H1 (cell line): Measurements from ENCODE around the gene INPP5J. TPM values are rescaled to one million over a fixed set of nuclear protein-coding genes. Genes with fewer than 3 reads are reported as not detected.

Experiments used
- CTCF ChIA-PET: fragments of 300-600 bp; sonication (Branson Sonifier 250); formaldehyde crosslinking; loops from one replicate; lab custom pipeline; 2021; ENCODE audit not compliant: partially characterized antibody; lab: Charles Lee
- POLR2A ChIA-PET: fragments of 300-600 bp; sonication (Branson Sonifier 250); formaldehyde crosslinking; loops from one replicate; lab custom pipeline; 2021; ENCODE audit warnings: inconsistent platforms; ENCODE audit not compliant: partially characterized antibody; lab: Charles Lee
- DNase-seq, 2 experiments: peaks; one replicate each; pipeline versions ENCODE4 v3.0.0 to v3.0.0-alpha.2; 2010 to 2022; ENCODE audit warnings: low spot score in 2 of 2, low read depth in 1 of 2, mixed read lengths in 1 of 2
- FAIRE-seq: peaks from 2 replicates; lab custom pipeline; 2011; peaks lifted over from hg19 to GRCh38; lab: Jason Lieb, UNC
- H2AFZ ChIP-seq: 2 replicates; pipeline ENCODE4 v1.8.1; 2012; ENCODE audit warnings: low read length, inconsistent platforms
- H2AK5ac ChIP-seq: 2 replicates; pipeline ENCODE4 v1.6.1; 2013; ENCODE audit warnings: low read depth, low read length
- H2BK120ac ChIP-seq: replicated peaks from 2 replicates; pipeline ENCODE3; 2013; ENCODE audit warnings: low read depth, low read length, inconsistent platforms
- H2BK12ac ChIP-seq: 2 replicates; pipeline ENCODE4 v1.6.1; 2013; ENCODE audit warnings: low read depth, low read length
- H2BK15ac ChIP-seq: 2 replicates; pipeline ENCODE4 v1.6.1; 2013; ENCODE audit warnings: low read length
- H2BK20ac ChIP-seq: 2 replicates; pipeline ENCODE4 v1.6.1; 2013; ENCODE audit warnings: low read length
- H2BK5ac ChIP-seq: 2 replicates; pipeline ENCODE4 v1.6.1; 2013; ENCODE audit warnings: low read depth, low read length
- H3K14ac ChIP-seq: 2 replicates; pipeline ENCODE4 v1.6.1; 2013; ENCODE audit warnings: inconsistent platforms; ENCODE audit not compliant: insufficient read length
- H3K18ac ChIP-seq: 2 replicates; pipeline ENCODE4 v1.6.1; 2013; ENCODE audit warnings: low read length; ENCODE audit errors: extremely low read depth
- H3K23ac ChIP-seq: 2 replicates; pipeline ENCODE4 v1.6.1; 2013; ENCODE audit warnings: inconsistent platforms; ENCODE audit not compliant: insufficient read length
- H3K23me2 ChIP-seq: 2 replicates; pipeline ENCODE4 v1.6.1; 2013; ENCODE audit warnings: low read depth, low read length
- H3K27ac ChIP-seq: 2 replicates; pipeline ENCODE4 v1.6.1; 2011; ENCODE audit warnings: low read depth, low read length, inconsistent platforms
- H3K27me3 ChIP-seq, 4 experiments: replicated peaks in 1 of 4; 1 replicate in 1 of 4; 2 replicates in 3 of 4; pipeline versions ENCODE4 v1.6.1 to v1.8.1; 2011 to 2013; ENCODE audit warnings: low read length in 3 of 4, mild to moderate bottlenecking in 3 of 4, inconsistent platforms in 2 of 4, mixed read lengths in 2 of 4, moderate library complexity in 1 of 4; ENCODE audit not compliant: control insufficient read depth in 3 of 4, insufficient read depth in 3 of 4; ENCODE audit errors: extremely low read depth in 1 of 4
- H3K36me3 ChIP-seq, 4 experiments: 2 replicates each; pipeline versions ENCODE4 v1.6.1 to v1.8.1; 2011 to 2013; ENCODE audit warnings: mild to moderate bottlenecking in 4 of 4, low read length in 3 of 4, moderate library complexity in 2 of 4, control low read depth in 1 of 4, inconsistent platforms in 1 of 4; ENCODE audit not compliant: insufficient read depth in 4 of 4, control insufficient read depth in 2 of 4
- H3K4ac ChIP-seq: replicated peaks from 2 replicates; pipeline ENCODE3; 2013; ENCODE audit warnings: low read length, low read depth, mixed read lengths, inconsistent platforms; ENCODE audit not compliant: insufficient read length
- H3K4me1 ChIP-seq, 4 experiments: replicated peaks in 1 of 4; 1 replicate in 1 of 4; 2 replicates in 3 of 4; pipeline versions ENCODE4 v1.6.1 to v1.8.1; 2011 to 2013; ENCODE audit warnings: low read length in 3 of 4, inconsistent platforms in 2 of 4, mixed read lengths in 1 of 4; ENCODE audit not compliant: insufficient read depth in 4 of 4, control insufficient read depth in 3 of 4
- H3K4me2 ChIP-seq, 2 experiments: 2 replicates each; pipeline versions ENCODE4 v1.6.1 to v1.8.1; 2011 to 2013; ENCODE audit warnings: low read depth in 2 of 2, low read length in 2 of 2, control low read depth in 1 of 2, inconsistent platforms in 1 of 2, mild to moderate bottlenecking in 1 of 2; ENCODE audit not compliant: insufficient read depth in 1 of 2
- H3K4me3 ChIP-seq, 4 experiments: fragments of 200-600, 300-600 bp in 1 of 4; sonication (generic), shearing (Covaris generic), sonication (Bioruptor Twin) in 1 of 4; 2 replicates each; pipeline versions ENCODE4 v1.5.1 to v1.8.1; 2011 to 2016; ENCODE audit warnings: low read length in 4 of 4, low read depth in 3 of 4, control low read depth in 2 of 4, inconsistent platforms in 2 of 4, mild to moderate bottlenecking in 2 of 4, mixed read lengths in 1 of 4, moderate library complexity in 1 of 4; ENCODE audit not compliant: insufficient read depth in 2 of 4; ENCODE audit errors: extremely low read depth in 1 of 4
- H3K56ac ChIP-seq: replicated peaks from 2 replicates; pipeline ENCODE3; 2013; ENCODE audit warnings: low read depth, mild to moderate bottlenecking, mixed read lengths, low read length, inconsistent platforms; ENCODE audit not compliant: insufficient read length
- H3K79me1 ChIP-seq: 2 replicates; pipeline ENCODE4 v1.6.1; 2013; ENCODE audit warnings: low read depth, low read length, control low read depth
- H3K79me2 ChIP-seq, 2 experiments: 2 replicates each; pipeline versions ENCODE4 v1.6.1 to v1.8.1; 2012 to 2013; ENCODE audit warnings: low read length in 2 of 2, mild to moderate bottlenecking in 2 of 2, inconsistent platforms in 1 of 2; ENCODE audit not compliant: insufficient read depth in 2 of 2, control insufficient read depth in 1 of 2
- H3K9ac ChIP-seq, 4 experiments: replicated peaks in 1 of 4; 1 replicate in 1 of 4; 2 replicates in 3 of 4; pipeline versions ENCODE4 v1.6.1 to v1.8.1; 2011 to 2013; ENCODE audit warnings: low read depth in 3 of 4, low read length in 3 of 4, control low read depth in 2 of 4, mild to moderate bottlenecking in 2 of 4, moderate library complexity in 2 of 4, inconsistent platforms in 1 of 4; ENCODE audit errors: extremely low read depth in 1 of 4
- H3K9me3 ChIP-seq, 2 experiments: 2 replicates each; pipeline versions ENCODE4 v1.6.1 to v1.8.1; 2012 to 2013; ENCODE audit warnings: mild to moderate bottlenecking in 2 of 2, moderate library complexity in 2 of 2, control low read depth in 1 of 2, inconsistent platforms in 1 of 2, low read depth in 1 of 2, low read length in 1 of 2, mixed read lengths in 1 of 2; ENCODE audit not compliant: insufficient read depth in 2 of 2
- H4K20me1 ChIP-seq, 2 experiments: replicated peaks in 1 of 2; 2 replicates each; pipeline versions ENCODE3 to v1.8.1; 2011 to 2013; ENCODE audit warnings: inconsistent platforms in 2 of 2, low read length in 2 of 2, mild to moderate bottlenecking in 1 of 2; ENCODE audit not compliant: insufficient read depth in 2 of 2, control insufficient read depth in 1 of 2
- H4K5ac ChIP-seq: 2 replicates; pipeline ENCODE4 v1.6.1; 2013; ENCODE audit warnings: low read length, low read depth, mixed read lengths, inconsistent platforms; ENCODE audit not compliant: insufficient read length
- H4K8ac ChIP-seq: 2 replicates; pipeline ENCODE4 v1.8.0; 2013; ENCODE audit warnings: mild to moderate bottlenecking, moderate library complexity, low read length, inconsistent platforms; ENCODE audit not compliant: insufficient read depth; ENCODE audit errors: extremely low read depth
- H4K91ac ChIP-seq: replicated peaks from 2 replicates; pipeline ENCODE3; 2013; ENCODE audit warnings: low read length, mixed read lengths, inconsistent platforms; ENCODE audit not compliant: insufficient read length
- JUN ChIP-seq: IDR thresholded peaks from 2 replicates; pipeline ENCODE4 v1.6.1; 2011; ENCODE audit warnings: low read depth, mild to moderate bottlenecking, improper control_type of control experiment, low read length
- KDM4A ChIP-seq: IDR thresholded peaks from one replicate; pipeline ENCODE4 v1.7.1; 2012; ENCODE audit warnings: low read depth, mild to moderate bottlenecking, moderate library complexity, low read length, inconsistent platforms; ENCODE audit not compliant: severe bottlenecking
- SAP30 ChIP-seq: fragments of 300-600 bp; sonication (generic); IDR thresholded peaks from 2 replicates; pipeline ENCODE4 v1.7.1; 2012; ENCODE audit warnings: low read length, moderate library complexity, mild to moderate bottlenecking, inconsistent platforms; ENCODE audit not compliant: insufficient read depth, insufficient replicate concordance
- SIX5 ChIP-seq: IDR thresholded peaks from 2 replicates; pipeline ENCODE4 v1.6.1; 2011; ENCODE audit warnings: mild to moderate bottlenecking, low read depth, low read length
- SP4 ChIP-seq: IDR thresholded peaks from 2 replicates; pipeline ENCODE4 v1.6.1; 2012; ENCODE audit warnings: low read length, inconsistent platforms
- TAF7 ChIP-seq: optimal IDR thresholded peaks from 2 replicates; pipeline ENCODE3; 2011; ENCODE audit warnings: low read depth, mild to moderate bottlenecking, inconsistent platforms, low read length, moderate library complexity, borderline replicate concordance
- YY1 ChIP-seq: IDR thresholded peaks from 2 replicates; pipeline ENCODE4 v1.6.1; 2011; ENCODE audit warnings: low read depth, mild to moderate bottlenecking, low read length
- WGBS, 2 experiments: shearing (Covaris generic) in 1 of 2; methylation state at CpG; one replicate each; pipeline versions ENCODE4 v1.1.6 to v1.1.7; 2013 to 2015; ENCODE audit warnings: low lambda C conversion rate in 2 of 2, mixed read lengths in 2 of 2, inconsistent platforms in 1 of 2, low coverage in 1 of 2, missing lambda C conversion rate in 1 of 2; ENCODE audit not compliant: insufficient replicate concordance in 2 of 2, insufficient coverage in 1 of 2, insufficient read length in 1 of 2; ENCODE audit errors: extremely low coverage in 1 of 2, missing lambda C conversion rate in 1 of 2; 5-methylcytosine and 5-hydroxymethylcytosine counted together
- polyA plus RNA-seq, 7 experiments: library from polyadenylated mRNA; depleted of rRNA in 3 of 7; stranded (reverse) in 5 of 7; unstranded in 2 of 7; fragments of >200 nt in 5 of 7; fragments of 200-250 nt in 2 of 7; gene quantifications; 1 replicate in 5 of 7; 2 replicates in 1 of 7; 4 replicates in 1 of 7; pipeline versions ENCODE4 v1.2.1 to v1.2.3, GENCODE V29; 2011 to 2013; ENCODE audit warnings: missing spikeins in 2 of 7, mixed read lengths in 2 of 7
- total RNA-seq: library from RNA; stranded (reverse); fragmentation: NEBNext Ultra II Directional; extraction: Animal tissue kit (Norgen Biotek cat#: 25700); gene quantifications from 2 replicates; pipeline ENCODE4 v1.2.1, GENCODE V29; 2021
- TF ChIP-seq, protein P1 (sequence below), 3 experiments: IDR thresholded peaks; 1 replicate in 2 of 3; 2 replicates in 1 of 3; pipeline versions ENCODE4 v1.5.1 to v1.6.1; 2011; ENCODE audit warnings: low read length in 3 of 3, mild to moderate bottlenecking in 3 of 3, inconsistent platforms in 2 of 3, low read depth in 1 of 3, moderate library complexity in 1 of 3; ENCODE audit not compliant: insufficient read depth in 1 of 3; ENCODE audit errors: control extremely low read depth in 1 of 3

Gene INPP5J
- total and polyA plus RNA-seq, 2 of the 8 experiments (the other 6 are each of a cell fraction or from before 2014, with no cell fraction given) = 5.4 to 6.0 TPM

DNA sequence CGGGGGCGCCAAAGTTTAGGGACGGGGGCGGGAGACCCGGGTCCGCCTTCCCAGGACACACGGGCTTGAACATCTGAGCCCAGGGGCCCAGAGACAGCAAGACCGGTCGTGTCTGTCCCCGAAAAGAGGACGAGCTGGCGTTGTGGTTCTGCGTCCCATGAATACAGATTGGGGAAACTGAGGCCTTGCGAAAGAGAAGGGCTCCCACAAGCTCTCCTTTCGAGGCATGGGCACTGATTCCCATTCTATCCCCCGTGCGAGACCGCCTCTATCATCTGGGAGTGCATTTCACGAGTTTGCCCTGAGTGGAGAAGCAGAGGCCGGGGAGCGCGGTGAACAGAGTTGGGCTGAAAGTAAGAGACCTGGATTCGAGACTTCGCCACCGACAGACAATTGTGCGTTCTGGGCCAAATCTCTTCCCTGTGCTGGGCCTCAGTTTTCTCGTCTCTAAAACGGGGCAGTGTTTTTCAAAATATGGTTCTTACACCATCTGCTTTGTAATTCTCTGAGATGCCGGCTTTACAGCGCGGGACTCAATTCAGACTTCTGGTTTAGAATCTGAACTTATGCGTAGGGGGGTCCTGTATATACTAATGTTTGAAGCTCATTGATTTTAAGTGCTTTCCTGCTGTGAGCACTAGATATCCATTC is 37.7 kb downstream of the INPP5J start:
- Histone ChIP-seq H2AK5ac (no peak overlapping the region), H3K79me2 (peaks cover 5 to 17% of the 10 kb centered on the region in 2 experiments; a peak in 3 of 4 replicates), H4K91ac (no peak overlapping the region), H2BK5ac (peak overlapping the region; percentile 61; the same call in 1 of the 2 replicates), H2BK20ac (no peak overlapping the region), H3K4me2 (peak overlapping the region; percentile 74 to 79), H4K5ac (peak overlapping the region; percentile 76), H3K36me3 (no peaks in the 10 kb centered on the region), H3K4me1 (peaks cover 0 to 8% (median 1%) of the 10 kb centered on the region in 4 experiments; a peak in 2 of 7 replicates), H2AFZ (peak overlapping the region; percentile 63; the same call in 1 of the 2 replicates), H3K4ac (no peak overlapping the region), H3K9ac (peak overlapping the region; percentile 59 to 72 (median 63)), H3K27me3 (peaks cover 0 to 25% (median 7%) of the 10 kb centered on the region in 4 experiments; a peak in 6 of 7 replicates), H3K23me2 (0 out of 2 replicates have a peak, but pooled peaks cover 2% of the 10 kb centered on the region), H2BK15ac (no peak overlapping the region), H4K8ac (peak overlapping the region; percentile 76; the same call in 1 of the 2 replicates), H3K14ac (no peak overlapping the region), H3K9me3 (no peaks in the 10 kb centered on the region), H3K27ac (0 out of 2 replicates have a peak overlapping the region, but pooled peaks have one; percentile 23), H4K20me1 (peaks cover 0 to 1% of the 10 kb centered on the region in 2 experiments), H3K18ac (no peak overlapping the region; the same call in 1 of the 2 replicates), H2BK120ac (no peak overlapping the region), H3K23ac (no peak overlapping the region), H2BK12ac (no peak overlapping the region), H3K4me3 (peak overlapping the region; percentile 71 to 87 (median 74)), H3K56ac (peak overlapping the region; percentile 32), H3K79me1 (no peaks in the 10 kb centered on the region; the same call in 1 of the 2 replicates)
- POLR2A ChIA-PET = interaction anchor here (0.5 to 1.8 kb wide), 10 partner anchors 10 to 275 kb away, joined by 3 to 5 read pairs (median 3); partner anchors contain the start of genes PATZ1 and SELENOM
- FAIRE-seq = no peak
- CTCF ChIA-PET = interaction anchor here (0.6 to 2.8 kb wide), 5 partner anchors 11 to 112 kb away, joined by 3 to 12 read pairs (median 8); partner anchors contain the start of gene LIMK2
- 8% methylated on average over 30 of the region's 32 CpGs; no CpG with 5 or more reads in 1 of the 2 experiments for WGBS, 2 experiments
- DNase-seq = peak in 1 of 2 experiments; percentile 63
- TF ChIP-seq SP4 = no peak
- no peak for TF ChIP-seq SAP30
- TF ChIP-seq JUN = no peak
- TF ChIP-seq, protein P1, sequence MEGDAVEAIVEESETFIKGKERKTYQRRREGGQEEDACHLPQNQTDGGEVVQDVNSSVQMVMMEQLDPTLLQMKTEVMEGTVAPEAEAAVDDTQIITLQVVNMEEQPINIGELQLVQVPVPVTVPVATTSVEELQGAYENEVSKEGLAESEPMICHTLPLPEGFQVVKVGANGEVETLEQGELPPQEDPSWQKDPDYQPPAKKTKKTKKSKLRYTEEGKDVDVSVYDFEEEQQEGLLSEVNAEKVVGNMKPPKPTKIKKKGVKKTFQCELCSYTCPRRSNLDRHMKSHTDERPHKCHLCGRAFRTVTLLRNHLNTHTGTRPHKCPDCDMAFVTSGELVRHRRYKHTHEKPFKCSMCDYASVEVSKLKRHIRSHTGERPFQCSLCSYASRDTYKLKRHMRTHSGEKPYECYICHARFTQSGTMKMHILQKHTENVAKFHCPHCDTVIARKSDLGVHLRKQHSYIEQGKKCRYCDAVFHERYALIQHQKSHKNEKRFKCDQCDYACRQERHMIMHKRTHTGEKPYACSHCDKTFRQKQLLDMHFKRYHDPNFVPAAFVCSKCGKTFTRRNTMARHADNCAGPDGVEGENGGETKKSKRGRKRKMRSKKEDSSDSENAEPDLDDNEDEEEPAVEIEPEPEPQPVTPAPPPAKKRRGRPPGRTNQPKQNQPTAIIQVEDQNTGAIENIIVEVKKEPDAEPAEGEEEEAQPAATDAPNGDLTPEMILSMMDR (IDR thresholded peaks at IDR 0.05; ENCODE audit: control extremely low read depth in 1 of 3, insufficient read depth in 1 of 3, low read depth in 1 of 3, low read length in 3 of 3) = no peak
- no peak for TF ChIP-seq SIX5
- TF ChIP-seq TAF7 = no peak
- peak; percentile 29 for TF ChIP-seq KDM4A
- no peak for TF ChIP-seq YY1
